HG02798 (cell line): Measurements from ENCODE around the gene RAD52.

Experiments used
- ATAC-seq: cut with Tn5 transposase; IDR thresholded peaks from one replicate; pipeline ENCODE4 v1.9.1; 2021; ENCODE audit warnings: mild to moderate bottlenecking; ENCODE audit not compliant: unreplicated experiment, poor library complexity

RAD52 gene

GRCh38 chr12:884746-885414, 64.6 kb downstream of the RAD52 start:
- ATAC-seq = no peak

GRCh38 chr12:880656-881055, 68.8 kb downstream of the RAD52 start:
- ATAC-seq = no peak

GRCh38 chr12:879641-880040, 69.9 kb downstream of the RAD52 start:
- ATAC-seq = no peak

GRCh38 chr12:873954-874353, 75.5 kb downstream of the RAD52 start:
- ATAC-seq = no peak

- ATAC-seq = no peak
Observed at GRCh38 chr12:870378-870777, 79.1 kb downstream of the RAD52 start.

- no peak for ATAC-seq
Observed at GRCh38 chr12:868722-869121, 80.8 kb downstream of the RAD52 start.

- no peak for ATAC-seq
Observed at GRCh38 chr12:867905-868304, 81.6 kb downstream of the RAD52 start.

- no peak for ATAC-seq
Observed at GRCh38 chr12:865614-866013, 83.9 kb downstream of the RAD52 start.

- no peak for ATAC-seq
Observed at GRCh38 chr12:863285-863684, 86.2 kb downstream of the RAD52 start.

GRCh38 chr12:862303-862911, 87.1 kb downstream of the RAD52 start:
- no peak for ATAC-seq
